HG03175 (cell line): ENCODE measurements around the gene HNRNPA1.
"Not testable (repeated sequence)": the region's sequence is repeated elsewhere in the genome, so short reads cannot be mapped to it uniquely, and the experiment has no call there.

Source experiments
- ATAC-seq: cut with Tn5 transposase; IDR thresholded peaks from one replicate; pipeline ENCODE4 v1.9.1; 2021; ENCODE audit warnings: mild to moderate bottlenecking, moderate library complexity; ENCODE audit not compliant: unreplicated experiment

The HNRNPA1 gene

DNA sequence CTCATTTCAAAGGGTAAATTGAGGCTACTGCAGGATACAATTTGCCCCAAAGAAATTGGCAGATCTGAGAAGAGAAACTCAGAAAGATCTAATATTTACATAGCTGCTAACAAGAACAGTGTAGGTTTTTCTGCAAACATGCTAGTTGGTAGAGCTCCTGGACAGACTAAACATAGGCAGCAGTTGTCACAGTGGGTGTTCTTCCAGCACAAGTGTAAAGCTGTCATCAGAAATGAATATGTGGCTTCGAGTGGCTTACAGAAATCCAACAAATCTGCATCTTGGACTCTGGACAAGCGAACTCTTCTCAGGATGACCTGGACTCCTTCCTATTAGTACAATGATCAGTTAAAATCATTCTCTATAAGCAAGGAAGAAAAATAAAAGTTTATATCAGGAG, 6.5 kb upstream of the HNRNPA1 start:
- ATAC-seq: no peak

DNA sequence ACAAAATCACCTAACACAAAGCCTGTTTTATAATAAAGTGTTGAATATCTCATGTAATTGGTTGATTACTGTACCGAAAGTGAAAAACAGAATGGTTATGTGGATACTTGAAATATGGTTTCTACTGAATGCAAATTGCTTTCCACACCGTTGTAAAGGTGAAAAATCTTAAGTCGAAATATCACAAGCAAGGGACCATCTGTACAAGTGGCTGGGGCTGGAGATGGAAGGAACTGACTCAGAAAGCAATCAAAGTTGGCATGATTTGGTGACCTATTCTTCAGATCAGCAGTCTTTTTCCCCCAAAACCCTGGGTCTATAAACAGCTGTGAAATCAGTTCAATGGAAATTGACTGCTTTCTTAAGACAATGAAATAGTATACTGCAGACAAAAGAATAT, 4.2 kb upstream of the HNRNPA1 start:
- no peak for ATAC-seq

DNA sequence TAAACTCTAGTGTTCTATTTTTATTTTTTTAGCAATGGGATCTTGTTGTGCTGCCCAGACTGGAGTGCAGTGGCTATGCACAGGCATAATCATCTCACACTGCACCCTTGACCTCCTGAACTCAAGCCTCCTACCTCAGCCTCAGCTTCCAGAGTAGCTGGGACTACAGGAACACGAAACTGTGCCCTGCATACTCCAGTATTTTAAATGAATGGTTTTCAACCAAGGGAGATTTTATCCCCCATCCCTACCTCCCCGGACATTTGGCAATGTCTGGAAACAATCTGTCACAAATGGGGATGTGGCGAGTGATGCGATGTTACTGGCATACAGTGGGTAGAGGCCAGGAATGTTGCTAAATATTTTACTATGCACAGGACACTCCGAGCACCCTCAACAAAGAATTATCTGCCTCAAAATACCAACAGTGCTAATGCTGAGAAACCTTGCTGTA, 2.7 kb upstream of the HNRNPA1 start:
- no peak for ATAC-seq

DNA sequence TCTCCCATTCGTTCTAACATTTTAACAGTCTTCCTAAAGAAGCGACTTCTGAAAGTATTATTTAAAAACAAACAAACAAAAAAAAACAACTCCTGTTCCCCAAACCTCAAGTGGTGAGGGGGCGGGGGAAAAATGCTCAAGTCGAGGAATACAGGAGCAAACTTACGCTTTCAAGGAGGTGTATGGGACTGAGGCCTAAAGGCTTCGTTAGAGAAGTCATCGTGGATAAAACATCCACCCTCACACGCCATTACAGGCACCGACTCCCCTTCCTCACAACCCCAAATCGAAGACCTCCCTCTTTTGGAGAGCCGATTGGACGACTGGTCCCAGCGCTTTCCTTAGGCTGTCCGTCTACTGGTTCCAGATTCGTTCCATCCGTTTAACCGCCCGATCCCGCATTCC, 1.3 kb upstream of the HNRNPA1 start:
- no peak for ATAC-seq

DNA sequence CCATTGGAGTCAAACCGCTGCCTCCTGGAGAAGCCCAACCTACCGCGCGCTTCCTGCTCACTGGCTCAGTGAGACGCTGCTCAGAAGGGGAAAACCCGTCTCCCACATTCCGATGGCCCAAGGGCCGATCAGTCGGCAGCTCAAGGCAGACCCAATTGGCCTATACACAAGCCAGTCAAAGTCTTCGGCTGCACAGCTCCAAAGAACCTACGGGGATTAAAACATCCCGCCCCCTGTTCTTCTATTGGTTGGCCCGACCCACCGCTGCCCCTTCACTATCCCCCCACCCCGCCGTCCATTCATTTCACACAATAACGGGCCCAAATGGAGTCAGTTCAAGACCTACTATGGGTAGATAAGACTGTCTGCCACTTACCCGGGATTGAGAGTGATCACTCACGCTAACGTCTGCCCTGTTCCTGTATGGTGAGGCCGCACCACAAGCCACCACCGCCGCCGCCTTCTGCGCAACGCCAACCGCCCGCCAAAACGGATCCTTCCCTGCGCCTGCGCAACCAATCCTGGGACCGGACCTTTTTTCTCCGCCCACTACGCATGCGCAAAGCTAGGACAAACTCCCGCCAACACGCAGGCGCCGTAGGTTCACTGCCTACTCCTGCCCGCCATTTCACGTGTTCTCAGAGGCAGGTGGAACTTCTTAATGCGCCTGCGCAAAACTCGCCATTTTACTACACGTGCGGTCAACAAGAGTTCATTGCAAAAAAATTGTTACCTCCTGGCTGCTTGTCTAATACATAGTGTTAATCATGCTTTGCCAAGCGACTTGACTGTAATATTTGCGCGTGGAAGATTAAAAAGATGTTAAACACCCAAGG, 676 bp upstream of the HNRNPA1 start, which contains the start of gene CBX5:
Gene CBX5 (minus strand): TSS at position 491 of the 836 bp plus-strand sequence. CDS start 22,472 bp downstream, outside the sequence.
- peak; percentile 74 for ATAC-seq

DNA sequence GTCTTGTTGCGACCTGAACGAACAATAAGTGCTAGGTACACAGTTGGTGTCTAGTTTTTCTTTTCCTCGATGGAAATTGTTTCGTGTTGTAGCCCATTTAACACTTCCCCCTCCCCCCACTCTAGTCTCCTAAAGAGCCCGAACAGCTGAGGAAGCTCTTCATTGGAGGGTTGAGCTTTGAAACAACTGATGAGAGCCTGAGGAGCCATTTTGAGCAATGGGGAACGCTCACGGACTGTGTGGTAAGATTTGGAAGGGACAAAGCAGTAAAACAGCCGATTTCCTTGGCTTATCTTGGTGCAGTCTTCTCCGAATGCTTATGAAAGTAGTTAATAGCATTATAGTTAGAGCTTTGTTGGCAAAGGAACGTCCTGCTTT, 724 bp downstream of the HNRNPA1 start:
- ATAC-seq: not testable (repeated sequence)

DNA sequence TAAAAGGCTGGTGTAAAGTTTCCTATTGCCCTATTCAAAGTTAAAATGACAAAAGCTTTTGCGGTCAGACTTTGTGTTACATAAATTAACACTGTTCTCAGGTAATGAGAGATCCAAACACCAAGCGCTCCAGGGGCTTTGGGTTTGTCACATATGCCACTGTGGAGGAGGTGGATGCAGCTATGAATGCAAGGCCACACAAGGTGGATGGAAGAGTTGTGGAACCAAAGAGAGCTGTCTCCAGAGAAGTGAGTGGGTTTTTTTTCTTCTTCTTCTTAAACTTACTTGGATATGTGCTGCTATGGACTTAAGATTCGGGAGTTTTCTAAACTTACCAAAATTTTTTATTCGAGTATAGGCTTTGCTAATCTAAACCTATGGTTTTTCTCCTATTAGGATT, 1.2 kb downstream of the HNRNPA1 start:
- ATAC-seq: not testable (repeated sequence)

DNA sequence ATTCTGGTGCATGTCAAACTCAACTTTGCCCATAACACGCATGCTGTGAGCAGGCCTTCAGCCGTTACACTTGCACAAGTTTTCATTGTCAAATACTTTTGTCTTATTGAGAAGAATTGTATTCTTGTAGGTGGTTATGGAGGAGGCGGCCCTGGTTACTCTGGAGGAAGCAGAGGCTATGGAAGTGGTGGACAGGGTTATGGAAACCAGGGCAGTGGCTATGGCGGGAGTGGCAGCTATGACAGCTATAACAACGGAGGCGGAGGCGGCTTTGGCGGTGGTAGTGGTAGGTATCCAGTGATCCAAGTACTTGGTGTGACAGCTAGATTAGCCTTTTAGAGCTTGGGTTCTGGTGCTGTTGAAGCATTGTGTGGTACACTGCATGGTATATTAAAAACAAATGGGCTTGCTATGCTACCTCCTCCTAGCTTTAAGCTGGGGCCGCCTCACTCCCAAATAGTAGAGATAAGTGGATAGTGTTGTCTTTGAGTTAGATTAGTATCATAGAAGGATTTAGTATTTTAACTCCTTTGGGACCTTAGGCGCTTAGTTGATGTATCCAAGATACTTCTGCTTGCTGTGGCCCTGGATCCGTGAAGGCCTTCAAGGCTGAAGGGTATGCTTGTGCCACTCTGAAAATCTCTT, 2.5 kb downstream of the HNRNPA1 start:
- ATAC-seq: no peak

DNA sequence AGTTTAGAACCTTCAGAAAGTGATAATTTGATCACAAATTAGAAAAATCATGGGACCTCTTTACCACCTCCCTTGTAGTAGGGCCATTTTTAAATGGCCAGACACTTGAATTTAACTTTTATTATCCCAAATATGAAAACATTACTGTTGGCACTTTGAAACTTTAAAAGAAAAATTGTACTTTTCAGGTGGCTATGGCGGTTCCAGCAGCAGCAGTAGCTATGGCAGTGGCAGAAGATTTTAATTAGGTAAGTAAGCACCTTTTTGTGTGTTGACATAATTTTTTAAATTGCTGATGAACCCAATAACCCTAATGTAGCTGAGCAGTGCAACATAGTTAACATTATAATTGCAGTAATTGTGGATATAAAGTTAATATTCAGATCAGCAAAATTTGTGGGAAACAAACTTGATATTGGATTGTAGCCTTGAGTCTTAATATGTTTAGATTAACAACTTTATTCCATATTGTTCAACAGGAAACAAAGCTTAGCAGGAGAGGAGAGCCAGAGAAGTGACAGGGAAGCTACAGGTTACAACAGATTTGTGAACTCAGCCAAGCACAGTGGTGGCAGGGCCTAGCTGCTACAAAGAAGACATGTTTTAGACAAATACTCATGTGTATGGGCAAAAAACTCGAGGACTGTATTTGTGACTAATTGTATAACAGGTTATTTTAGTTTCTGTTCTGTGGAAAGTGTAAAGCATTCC, 3.7 kb downstream of the HNRNPA1 start:
- not testable (repeated sequence) for ATAC-seq

DNA sequence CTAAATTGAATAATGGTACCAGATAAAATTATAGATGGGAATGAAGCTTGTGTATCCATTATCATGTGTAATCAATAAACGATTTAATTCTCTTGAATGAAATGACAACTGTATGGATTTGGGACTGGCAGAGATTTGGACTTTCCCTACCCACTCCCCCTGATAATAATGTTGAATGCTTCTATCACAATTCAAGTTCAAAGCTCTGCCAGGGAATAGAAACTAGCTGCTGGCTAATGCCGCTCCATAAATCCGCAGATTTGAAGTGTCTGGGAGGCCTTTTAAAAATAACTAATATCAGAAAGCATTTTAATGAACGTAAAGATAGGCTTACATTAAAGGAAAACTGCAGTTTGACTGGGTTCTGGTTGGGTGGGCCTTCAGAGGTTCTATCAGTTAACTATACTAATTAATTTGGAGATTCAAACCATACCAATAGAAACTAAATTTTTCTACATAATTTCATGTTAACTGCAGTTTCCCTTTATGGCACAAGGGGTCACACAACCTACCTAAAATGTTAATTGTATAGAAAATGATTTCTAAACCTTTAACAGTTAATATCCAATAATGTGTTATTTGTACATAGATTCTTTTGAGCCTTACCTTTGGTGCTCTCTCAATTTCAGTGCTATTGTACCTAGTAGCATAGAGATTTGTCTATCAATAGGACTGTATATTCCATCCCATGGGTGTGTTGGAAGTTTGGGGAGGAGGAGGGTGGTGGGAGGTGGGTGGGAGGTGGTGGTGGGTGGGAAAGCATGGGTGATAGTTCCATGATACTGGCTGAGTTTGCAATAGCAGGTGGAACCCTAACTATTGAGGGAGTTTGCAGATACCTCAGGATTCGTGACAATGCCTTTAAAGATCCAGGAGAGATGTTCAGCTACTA, 4.9 kb downstream of the HNRNPA1 start:
- no peak for ATAC-seq

DNA sequence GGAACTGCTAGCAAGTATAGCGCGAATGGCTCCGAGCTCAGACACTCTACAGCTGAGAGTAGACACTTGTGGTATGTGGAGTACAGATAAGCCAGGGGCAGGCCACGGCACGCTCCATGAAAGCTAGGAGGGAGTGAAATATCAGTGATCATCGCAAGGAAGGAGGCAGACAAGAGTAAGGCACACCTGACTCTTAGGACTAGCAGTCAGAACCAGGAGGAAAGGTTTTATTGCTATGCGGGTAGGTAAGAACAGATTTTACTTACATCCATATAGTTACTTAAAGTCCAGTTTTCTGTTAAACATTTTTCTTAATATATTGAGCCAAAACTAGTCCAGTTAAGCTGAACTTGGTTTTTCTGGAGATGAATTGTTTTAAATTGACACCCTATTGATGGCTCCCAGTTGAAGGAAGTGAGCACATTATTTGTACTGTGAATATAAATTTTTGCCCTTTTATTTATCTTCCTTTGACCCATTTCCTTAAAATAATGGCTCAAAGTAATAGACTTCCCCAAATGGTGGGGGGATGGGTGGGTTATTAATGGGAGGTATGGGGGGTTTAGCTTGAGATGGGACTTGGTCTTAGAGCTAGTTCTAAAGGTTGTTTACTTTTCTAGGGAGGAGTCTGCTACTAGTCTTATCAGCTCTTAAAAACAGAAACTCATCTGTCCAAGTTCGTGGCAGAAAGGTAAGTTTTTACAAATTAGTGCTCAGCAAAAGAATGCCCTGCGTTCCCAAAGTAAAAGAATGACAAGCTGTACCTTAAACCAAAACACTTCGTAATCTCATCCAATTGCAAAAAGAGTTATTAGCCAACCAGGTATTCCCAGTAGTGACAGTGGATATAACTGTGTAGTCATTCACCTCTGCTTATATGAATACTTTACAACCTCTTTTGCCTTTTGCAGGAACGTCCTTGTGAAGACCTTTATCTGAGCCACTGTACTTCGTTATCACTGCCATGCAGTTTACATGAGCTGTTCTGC, 5.8 kb downstream of the HNRNPA1 start:
- no peak for ATAC-seq

DNA sequence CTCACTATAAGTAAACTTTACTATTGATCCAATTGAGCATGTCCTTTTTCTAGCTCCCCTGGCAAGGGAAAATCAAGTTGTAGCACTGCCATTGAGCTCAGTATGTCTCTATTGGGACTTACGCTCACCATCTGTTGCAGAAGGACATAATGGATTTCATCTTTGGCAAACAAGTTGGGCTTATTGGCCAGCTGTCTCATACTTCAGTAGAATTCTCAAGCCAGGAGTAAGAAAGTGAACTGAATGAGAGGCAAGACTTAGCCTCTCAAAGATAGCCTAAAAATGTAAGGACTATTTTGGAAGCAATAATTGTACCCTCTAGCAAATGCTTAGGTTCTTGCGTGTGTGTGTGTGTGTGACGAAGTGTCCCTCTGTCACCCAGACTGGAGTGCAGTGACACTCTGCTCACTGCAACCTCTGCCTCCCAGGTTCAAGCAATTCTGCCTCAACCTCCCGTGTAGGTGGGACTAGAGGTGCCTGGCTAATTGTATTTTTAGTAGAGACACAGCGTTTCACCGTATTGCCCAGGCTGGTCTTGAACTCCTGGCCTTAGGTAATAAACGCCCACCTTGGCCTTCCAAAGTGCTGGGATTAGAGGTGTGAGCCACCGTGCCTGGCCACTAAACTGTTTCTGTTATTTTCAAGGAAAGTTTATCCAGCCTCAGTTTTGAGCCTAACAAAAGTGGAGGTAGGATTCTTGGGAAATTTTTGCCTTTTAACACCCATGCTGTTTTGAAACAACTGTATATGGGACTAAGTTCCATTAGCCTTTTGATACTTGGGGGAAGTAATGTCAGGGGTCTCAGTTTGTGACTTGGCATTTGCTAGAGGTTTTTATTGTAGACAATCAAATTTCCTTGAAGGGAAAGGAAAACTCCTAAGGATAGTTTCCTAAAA, 7.0 kb downstream of the HNRNPA1 start:
- no peak for ATAC-seq

DNA sequence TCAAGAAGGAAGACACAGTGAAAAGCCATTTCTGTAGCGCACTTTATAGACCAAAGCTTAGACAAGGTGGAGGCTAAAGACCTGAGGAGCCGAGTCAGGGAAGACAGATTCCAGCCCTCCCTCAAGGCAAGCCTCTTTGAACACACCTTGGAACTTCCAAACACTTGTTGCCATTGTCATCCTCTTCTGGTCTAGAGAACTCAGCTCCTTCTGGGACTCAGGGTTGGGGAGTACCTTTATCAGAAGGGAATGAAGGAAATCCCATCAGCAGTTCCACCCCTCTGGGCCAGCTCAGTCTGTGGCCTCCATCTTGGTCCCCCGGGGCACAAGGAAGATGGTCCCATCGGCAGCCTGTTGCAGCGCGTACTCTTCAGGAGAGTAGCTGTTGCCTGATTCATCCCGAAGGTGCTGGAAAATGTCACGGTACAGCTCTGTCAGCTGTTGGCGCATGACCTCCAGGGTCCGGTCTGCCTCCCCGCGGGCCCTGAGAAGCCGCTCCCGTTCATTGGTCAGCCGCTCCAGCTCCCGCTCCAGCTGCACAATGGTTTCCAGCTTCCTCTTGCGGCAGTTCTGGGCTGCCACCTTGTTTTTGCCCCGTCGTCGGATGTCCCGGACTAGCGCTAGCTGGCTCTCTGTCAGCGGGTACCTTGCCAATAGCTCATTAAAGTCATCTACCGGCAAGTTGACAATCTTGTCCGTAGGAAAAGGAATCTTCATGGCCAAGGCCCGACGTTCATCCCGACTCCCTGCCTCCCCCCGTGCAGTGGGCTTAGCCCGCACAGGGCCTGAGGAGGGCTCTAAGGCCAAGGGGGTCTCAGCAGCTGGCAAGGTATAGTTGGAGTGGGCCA, 11.8 kb downstream of the HNRNPA1 start:
- ATAC-seq: no peak

DNA sequence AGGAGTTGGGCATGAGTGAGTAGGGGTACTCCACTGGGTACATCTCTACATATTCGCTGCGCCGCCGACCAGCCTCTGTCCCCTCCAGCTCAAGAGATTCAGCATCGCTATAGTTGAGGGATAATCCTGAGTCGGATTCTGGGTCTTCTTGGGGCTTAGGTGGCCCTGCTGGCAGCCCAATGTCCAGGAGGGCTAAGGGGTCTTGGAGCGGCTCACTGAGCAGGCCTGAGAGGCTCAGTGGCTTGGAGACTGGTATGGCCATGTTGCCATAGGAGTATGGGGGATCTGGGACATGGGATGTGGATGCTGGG, 12.4 kb downstream of the HNRNPA1 start:
- ATAC-seq: no peak

DNA sequence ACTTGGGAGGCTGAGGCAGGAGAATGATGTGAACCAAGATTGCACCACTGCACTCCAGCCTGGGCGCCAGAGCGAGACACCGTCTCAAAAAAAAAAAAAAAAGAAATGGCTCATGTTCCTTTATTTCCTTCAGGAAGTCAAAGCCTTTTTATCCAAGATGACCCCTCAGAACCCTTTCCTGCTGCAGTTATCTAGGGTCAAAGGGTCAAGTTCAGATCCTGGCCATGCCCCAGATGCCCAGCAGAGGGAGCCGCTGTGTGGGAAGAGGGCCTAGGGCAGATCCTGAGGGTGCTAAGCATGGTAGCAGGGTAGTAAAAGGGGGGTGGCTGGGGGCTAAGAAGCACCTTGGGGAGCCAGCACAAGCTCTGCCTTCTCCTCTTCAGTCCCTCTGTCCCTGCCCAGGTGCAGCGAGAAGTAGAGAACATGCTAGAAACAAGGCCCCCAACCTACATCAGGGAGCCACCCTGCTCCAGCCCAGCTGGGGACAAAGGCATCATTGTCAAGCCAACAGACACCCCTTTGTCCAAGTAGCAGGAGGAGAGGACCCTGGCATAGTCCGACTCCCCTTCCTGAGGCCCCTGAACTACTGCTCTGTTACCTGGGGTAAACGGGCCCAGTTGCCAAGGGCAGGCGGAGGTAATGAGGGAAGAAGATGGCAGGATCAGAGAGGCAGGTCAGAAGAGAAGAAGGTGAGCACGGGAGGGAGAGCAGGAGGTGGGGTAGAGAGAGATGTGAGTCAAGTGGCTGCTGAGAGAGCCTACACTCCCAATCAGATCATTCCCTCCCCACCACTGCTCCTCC, 13.8 kb downstream of the HNRNPA1 start:
- peak; percentile 55 for ATAC-seq

DNA sequence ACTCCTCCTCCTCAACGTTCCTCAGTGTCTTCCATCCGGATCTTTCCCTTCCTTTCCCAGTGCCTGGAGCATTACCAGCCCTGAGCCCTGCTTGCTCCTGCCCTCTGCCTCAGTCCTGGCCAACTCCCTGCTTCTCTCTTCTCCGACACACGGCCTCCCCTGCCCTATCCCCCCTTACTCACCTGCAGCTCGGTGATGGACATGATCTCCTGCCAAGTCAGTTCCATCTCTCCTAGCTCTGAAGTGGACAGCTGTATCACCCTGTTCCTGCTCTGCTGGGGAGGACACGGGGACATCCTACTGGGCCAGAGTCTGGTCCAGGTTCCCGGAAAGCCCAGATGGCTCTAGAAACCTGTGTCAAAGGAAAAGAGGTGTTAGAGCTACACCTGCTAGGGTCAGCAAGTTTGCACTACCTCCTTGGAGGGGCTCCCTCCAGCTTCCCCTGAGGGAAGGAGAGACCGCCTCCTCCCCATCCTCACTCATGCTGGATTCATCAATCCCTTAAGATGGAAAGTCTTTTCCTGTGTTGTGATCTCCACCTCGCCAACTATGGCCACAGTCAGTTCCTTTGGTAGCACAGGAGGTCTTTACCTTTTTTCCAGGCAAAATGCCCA, 14.5 kb downstream of the HNRNPA1 start:
- no peak for ATAC-seq
